Activated B cell treated with CpG ODN at 0.5 μM for 24 hours (primary cell): ENCODE results near the gene KCNK5. TPM values are rescaled to one million over a fixed set of nuclear protein-coding genes. Genes with fewer than 3 reads are reported as not detected.

Experiments
- ATAC-seq: fragments of 200-7000 bp; cut with Tn5 transposase; one replicate; pipeline ENCODE4 v1.10.0; 2021; ENCODE audit warnings: low read depth, mild to moderate bottlenecking, moderate library complexity
- CTCF ChIA-PET: fragments of 350-600 bp; sonication (Branson Sonifier 250); formaldehyde crosslinking; loops from one replicate; lab custom pipeline; 2021; ENCODE audit warnings: antibody characterized with exemption; lab: Charles Lee
- POLR2A ChIA-PET: fragments of 350-600 bp; sonication (Branson Sonifier 250); formaldehyde crosslinking; loops from one replicate; lab custom pipeline; 2021; ENCODE audit warnings: antibody characterized with exemption; lab: Charles Lee
- DNase-seq: peaks from one replicate; pipeline ENCODE4 v3.0.0; 2022
- H3K27ac Mint-ChIP-seq: one replicate; pipeline ENCODE4 v1.8.0; 2020; ENCODE audit warnings: mixed read lengths
- H3K27me3 Mint-ChIP-seq: one replicate; pipeline ENCODE4 v1.8.0; 2021; ENCODE audit warnings: mixed read lengths
- H3K36me3 Mint-ChIP-seq: one replicate; pipeline ENCODE4 v1.8.0; 2021; ENCODE audit warnings: low read depth, mixed read lengths
- H3K4me1 Mint-ChIP-seq: one replicate; pipeline ENCODE4 v1.8.0; 2021; ENCODE audit warnings: mixed read lengths
- H3K4me3 Mint-ChIP-seq: one replicate; pipeline ENCODE4 v1.8.0; 2020; ENCODE audit warnings: mild to moderate bottlenecking, mixed read lengths
- H3K9me3 Mint-ChIP-seq: one replicate; pipeline ENCODE4 v1.8.0; 2020; ENCODE audit warnings: mixed read lengths
- intact Hi-C: fragments of 100-400 bp; cut with micrococcal nuclease; formaldehyde crosslinking; loops from one replicate; pipeline ENCODE4 v1.15.1; 2024
- total RNA-seq: library from RNA; stranded (reverse); gene quantifications from 2 replicates; pipeline ENCODE4 v1.2.3, GENCODE V29; 2022
- TF ChIP-seq, protein P1 (sequence below): fragments of 200-600 bp; IDR thresholded peaks from one replicate; pipeline ENCODE4 v1.8.0; 2022; ENCODE audit warnings: antibody characterized with exemption, mild to moderate bottlenecking

The KCNK5 gene
- total RNA-seq, 1 donor from 2014 or later, result not detected

DNA sequence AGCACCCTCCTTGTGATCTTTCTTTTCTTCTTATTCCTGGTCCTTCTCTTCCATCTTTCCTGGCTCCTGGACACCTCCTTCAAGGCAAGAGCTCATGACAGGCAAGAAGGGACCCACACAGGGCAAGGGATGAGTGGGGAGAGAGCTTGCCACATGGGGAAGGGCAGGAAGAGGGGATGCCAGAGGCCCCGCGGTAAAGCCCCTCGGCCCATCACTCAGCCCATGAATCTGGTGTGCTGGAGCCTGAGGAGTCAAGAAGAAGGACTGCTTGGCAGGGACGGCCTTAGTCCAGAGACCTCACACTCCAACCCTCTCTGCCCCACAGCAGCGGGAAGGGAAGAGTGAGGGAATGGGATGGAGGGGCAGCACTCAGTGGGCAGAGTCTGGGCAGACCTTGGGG lies 62.0 kb downstream of the KCNK5 start:
- Mint-ChIP-seq H3K36me3 (no peaks in the 10 kb centered on the region), H3K9me3 (no peaks in the 10 kb centered on the region), H3K4me3 (no peak overlapping the region), H3K27ac (no peak overlapping the region), H3K4me1 (peaks cover 5% of the 10 kb centered on the region), H3K27me3 (peaks cover 15% of the 10 kb centered on the region)
- ATAC-seq (no peak), DNase-seq (no peak)
- POLR2A ChIA-PET, result interaction anchor here (1.9 kb wide), 1 partner anchor 135 kb away, joined by 5 read pairs; no protein-coding TSS in a partner anchor
- TF ChIP-seq, protein P1, sequence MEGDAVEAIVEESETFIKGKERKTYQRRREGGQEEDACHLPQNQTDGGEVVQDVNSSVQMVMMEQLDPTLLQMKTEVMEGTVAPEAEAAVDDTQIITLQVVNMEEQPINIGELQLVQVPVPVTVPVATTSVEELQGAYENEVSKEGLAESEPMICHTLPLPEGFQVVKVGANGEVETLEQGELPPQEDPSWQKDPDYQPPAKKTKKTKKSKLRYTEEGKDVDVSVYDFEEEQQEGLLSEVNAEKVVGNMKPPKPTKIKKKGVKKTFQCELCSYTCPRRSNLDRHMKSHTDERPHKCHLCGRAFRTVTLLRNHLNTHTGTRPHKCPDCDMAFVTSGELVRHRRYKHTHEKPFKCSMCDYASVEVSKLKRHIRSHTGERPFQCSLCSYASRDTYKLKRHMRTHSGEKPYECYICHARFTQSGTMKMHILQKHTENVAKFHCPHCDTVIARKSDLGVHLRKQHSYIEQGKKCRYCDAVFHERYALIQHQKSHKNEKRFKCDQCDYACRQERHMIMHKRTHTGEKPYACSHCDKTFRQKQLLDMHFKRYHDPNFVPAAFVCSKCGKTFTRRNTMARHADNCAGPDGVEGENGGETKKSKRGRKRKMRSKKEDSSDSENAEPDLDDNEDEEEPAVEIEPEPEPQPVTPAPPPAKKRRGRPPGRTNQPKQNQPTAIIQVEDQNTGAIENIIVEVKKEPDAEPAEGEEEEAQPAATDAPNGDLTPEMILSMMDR, result no peak
- CTCF ChIA-PET, result interaction anchor here (1.3 to 6.0 kb wide), 4 partner anchors 19 to 143 kb away, joined by 3 to 113 read pairs (median 18); no protein-coding TSS in a partner anchor
- intact Hi-C loops, result loop anchor here (10.0 kb wide), 1 partner anchor 193 kb away; no protein-coding TSS in a partner anchor

DNA sequence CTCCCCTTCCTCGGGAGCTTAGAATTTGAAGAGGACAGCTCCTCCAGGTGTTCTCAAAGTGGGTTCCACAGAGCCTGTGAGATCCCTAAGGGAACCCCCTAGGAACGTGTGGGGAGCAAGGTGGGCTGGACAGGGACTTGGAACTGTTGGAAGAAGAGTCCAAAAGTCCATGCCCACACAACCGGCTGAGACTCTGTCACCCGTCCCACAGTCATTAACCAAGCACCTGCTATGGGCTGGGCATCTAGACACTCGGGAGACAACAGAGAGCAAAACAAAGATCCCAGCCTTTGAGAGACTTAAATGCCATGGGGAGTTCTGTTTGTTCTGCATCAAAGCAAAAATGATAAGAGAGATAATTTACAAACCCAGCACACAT lies 62.4 kb downstream of the KCNK5 start:
- no peaks in the 10 kb centered on the region for H3K36me3 Mint-ChIP-seq
- intact Hi-C loops, result loop anchor here (1.0 to 10.0 kb wide), 3 partner anchors 136 to 192 kb away; no protein-coding TSS in a partner anchor
- H3K27ac Mint-ChIP-seq, result no peak overlapping the region
- ChIA-PET CTCF (interaction anchor here (0.7 to 6.0 kb wide), 5 partner anchors 16 to 170 kb away, joined by 3 to 113 read pairs (median 4); no protein-coding TSS in a partner anchor), POLR2A (no interaction called here)
- H3K4me3 Mint-ChIP-seq, result no peak overlapping the region
- peaks cover 15% of the 10 kb centered on the region for H3K27me3 Mint-ChIP-seq
- peaks cover 5% of the 10 kb centered on the region for H3K4me1 Mint-ChIP-seq
- DNase-seq (no peak), ATAC-seq (no peak)
- TF ChIP-seq, protein P1, result no peak
- no peaks in the 10 kb centered on the region for H3K9me3 Mint-ChIP-seq

DNA sequence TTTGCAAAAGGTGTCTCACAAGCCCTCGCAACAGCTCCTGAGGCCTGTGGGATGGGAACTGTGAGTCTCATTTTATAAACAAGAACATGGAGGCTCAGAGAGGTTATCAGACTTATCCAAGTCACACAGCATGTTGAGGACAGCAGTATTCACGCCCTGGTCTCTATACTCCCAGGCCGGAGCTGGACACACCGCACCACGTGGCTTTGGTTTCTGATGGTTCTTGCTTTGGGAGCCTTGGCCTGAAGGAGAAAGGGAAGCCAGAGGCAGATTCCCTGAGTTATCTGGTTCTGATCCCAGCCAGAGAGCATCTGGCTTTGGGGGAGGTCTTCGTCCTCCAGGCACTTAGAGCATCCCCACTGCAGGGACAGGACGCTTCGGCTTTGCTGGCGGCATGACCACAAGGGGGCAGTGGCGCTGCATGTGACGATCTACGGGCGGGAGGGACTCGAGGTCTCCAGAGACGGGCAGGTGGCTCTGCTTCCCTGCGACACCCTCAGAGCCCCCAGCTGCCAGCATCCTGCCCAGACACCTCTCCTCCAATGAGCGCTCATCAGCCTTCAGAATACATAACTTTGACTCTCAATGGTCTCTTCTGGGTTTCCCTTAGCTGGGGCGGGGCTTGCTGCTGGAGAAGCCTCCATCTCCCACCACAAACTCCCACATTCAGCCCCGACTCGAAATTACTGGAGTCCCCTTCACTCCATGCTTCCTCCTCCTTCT lies 62.9 kb downstream of the KCNK5 start:
- Mint-ChIP-seq H3K27me3 (peaks cover 15% of the 10 kb centered on the region), H3K9me3 (no peaks in the 10 kb centered on the region), H3K36me3 (no peaks in the 10 kb centered on the region), H3K4me3 (no peak overlapping the region), H3K4me1 (peaks cover 5% of the 10 kb centered on the region), H3K27ac (no peak overlapping the region)
- DNase-seq (peak; percentile 70), ATAC-seq (peak; percentile 75)
- intact Hi-C loops, result loop anchor here (1.0 to 10.0 kb wide), 3 partner anchors 137 to 192 kb away; no protein-coding TSS in a partner anchor
- POLR2A ChIA-PET, result no interaction called here
- TF ChIP-seq, protein P1, result peak; percentile 46
- CTCF ChIA-PET, result interaction anchor here (0.7 to 6.0 kb wide), 5 partner anchors 17 to 170 kb away, joined by 3 to 113 read pairs (median 4); no protein-coding TSS in a partner anchor

DNA sequence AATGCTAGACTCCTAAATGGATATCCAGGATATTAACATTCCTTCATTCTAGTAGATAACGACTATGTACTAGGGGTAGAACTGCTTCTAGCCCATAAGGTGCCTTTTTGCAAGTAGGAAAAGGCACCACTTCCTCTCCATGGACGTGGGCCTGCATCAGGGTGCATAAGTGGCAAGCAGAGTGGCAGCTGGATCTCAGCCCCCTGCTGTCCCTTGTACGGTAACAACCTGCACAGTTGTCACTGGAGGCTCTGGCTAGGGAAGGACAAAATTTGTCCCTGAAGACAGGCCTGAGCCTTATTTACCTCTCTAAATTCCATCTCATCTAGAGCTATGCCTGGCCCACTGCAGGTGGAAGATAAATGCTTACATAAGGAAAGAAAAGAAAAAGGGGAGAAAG lies 71.8 kb downstream of the KCNK5 start:
- Mint-ChIP-seq H3K4me1 (no peaks in the 10 kb centered on the region), H3K4me3 (no peak overlapping the region), H3K36me3 (no peaks in the 10 kb centered on the region), H3K27me3 (peaks cover 20% of the 10 kb centered on the region), H3K27ac (no peak overlapping the region), H3K9me3 (peaks cover 2% of the 10 kb centered on the region)
- ChIA-PET CTCF (no interaction called here), POLR2A (no interaction called here)
- DNase-seq (no peak), ATAC-seq (no peak)
- TF ChIP-seq, protein P1, result no peak
- intact Hi-C loops, result no loop called here

DNA sequence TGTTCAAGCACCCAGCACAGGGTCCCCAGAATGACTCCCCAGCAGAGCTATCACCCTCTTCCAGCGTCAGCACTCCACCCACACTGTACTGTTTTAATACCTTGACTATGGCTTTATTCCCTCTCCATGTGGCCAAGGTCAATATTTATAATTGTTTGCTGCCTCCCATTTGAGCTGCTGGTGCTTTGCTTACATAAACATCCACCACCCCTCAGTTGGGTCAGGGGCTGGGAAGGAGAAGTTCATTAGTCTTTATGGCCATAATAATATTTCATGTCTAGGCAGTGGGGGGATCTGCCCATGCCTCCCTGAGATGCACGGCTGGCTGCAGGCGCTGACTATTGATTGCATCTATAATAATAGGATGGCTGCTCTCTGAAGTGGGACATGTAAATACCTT lies 72.5 kb downstream of the KCNK5 start:
- H3K4me3 Mint-ChIP-seq, result no peak overlapping the region
- TF ChIP-seq, protein P1, result no peak
- H3K4me1 Mint-ChIP-seq, result no peaks in the 10 kb centered on the region
- peaks cover 27% of the 10 kb centered on the region for H3K27me3 Mint-ChIP-seq
- intact Hi-C loops, result no loop called here
- H3K36me3 Mint-ChIP-seq, result no peaks in the 10 kb centered on the region
- ChIA-PET CTCF (no interaction called here), POLR2A (no interaction called here)
- H3K9me3 Mint-ChIP-seq, result peaks cover 2% of the 10 kb centered on the region
- DNase-seq (no peak), ATAC-seq (no peak)
- no peak overlapping the region for H3K27ac Mint-ChIP-seq
